ENCODE measurements around the gene TSPOAP1.

The TSPOAP1 gene

GRCh38 chr17:58330997-58331814, 2.6 kb upstream of the TSPOAP1 start:
- TF ChIP-seq CTCF (IDR thresholded peaks at IDR 0.05): no peak
- Histone ChIP-seq H3K4me1 (ENCODE audit: control insufficient read depth in 1 of 2, insufficient read depth in 1 of 2, low read depth in 1 of 2, low read length in 1 of 2) (peaks cover 81 to 84% of the 10 kb centered on the region in 2 experiments), H3K4me3 (ENCODE audit: low read depth in 1 of 2, low read length in 1 of 2) (peak overlapping the region; percentile 86 to 95), H3K27ac (peak overlapping the region; percentile 100), H3K36me3 (peaks cover 20% of the 10 kb centered on the region), H3K9me3 (no peaks in the 10 kb centered on the region), H3K27me3 (no peaks in the 10 kb centered on the region)

DNA sequence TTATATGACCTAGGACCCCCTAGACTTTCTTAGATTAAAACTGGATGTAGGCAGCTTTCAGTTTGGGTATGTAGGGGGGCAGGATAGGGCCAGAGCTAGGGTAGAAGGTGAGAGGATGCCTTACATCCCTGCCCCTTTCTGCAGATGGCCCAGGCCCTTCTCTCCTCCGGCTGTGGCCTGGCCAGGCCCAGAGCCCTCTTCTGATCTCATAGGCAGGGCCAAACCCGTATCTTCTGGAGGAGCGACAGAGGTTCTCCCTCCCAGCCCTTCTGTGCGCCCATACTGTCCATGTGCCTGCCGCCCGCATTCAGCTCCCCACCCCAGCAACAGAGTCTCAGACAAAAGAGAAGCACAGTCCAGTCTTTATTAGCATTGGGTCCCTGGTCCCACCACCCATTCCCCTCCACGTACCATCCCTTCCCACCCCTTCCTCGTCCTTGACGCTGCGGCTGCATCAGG, 2.0 kb upstream of the TSPOAP1 start:
- Histone ChIP-seq H3K4me1 (ENCODE audit: control insufficient read depth in 1 of 2, insufficient read depth in 1 of 2, low read depth in 1 of 2, low read length in 1 of 2) (peaks cover 81 to 84% of the 10 kb centered on the region in 2 experiments), H3K4me3 (ENCODE audit: low read depth in 1 of 2, low read length in 1 of 2) (peak overlapping the region; percentile 86 to 95), H3K27me3 (peaks cover 1% of the 10 kb centered on the region)

DNA sequence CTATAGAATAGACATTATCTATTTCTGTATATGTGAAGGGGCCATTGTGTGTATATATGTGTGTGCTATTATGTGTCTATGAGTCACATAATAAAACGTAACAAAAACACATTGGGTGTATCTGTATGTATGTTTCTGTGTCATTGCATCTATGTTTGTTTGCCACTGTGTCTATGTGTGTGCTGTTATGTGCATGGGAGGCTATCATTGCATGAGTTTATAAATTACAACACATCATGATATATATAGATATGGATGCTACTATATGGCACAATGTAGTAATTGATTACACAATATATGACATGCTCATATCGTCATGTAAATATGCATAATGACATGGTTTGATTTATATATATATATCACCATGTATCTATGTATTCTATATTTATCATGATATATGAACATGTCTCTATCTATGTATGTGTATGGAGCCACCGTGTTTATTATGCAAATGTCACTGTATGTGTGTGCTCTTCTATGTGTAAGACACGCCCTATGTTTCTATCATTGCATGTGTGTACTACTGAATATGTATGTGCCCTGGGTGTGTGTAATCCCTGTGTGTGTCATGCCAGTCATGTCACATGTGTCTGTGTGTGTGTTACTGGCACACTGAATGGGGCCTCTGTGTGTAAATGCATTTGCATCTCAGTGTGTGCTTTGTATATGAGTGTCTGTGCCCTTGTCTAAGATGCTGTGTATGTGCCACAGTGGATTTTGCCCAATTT, 1.4 kb upstream of the TSPOAP1 start:
- peaks cover 7% of the 10 kb centered on the region for H3K27me3 ChIP-seq
- no peaks in the 10 kb centered on the region for H3K9me3 ChIP-seq
- H3K27ac ChIP-seq: peak overlapping the region; percentile 100
- peaks cover 20% of the 10 kb centered on the region for H3K36me3 ChIP-seq
- TF ChIP-seq CTCF (IDR thresholded peaks at IDR 0.05): no peak
- peak overlapping the region; percentile 86 to 95 for H3K4me3 ChIP-seq (ENCODE audit: low read depth in 1 of 2, low read length in 1 of 2)
- H3K4me1 ChIP-seq (ENCODE audit: control insufficient read depth in 1 of 2, insufficient read depth in 1 of 2, low read depth in 1 of 2, low read length in 1 of 2): peaks cover 81 to 84% of the 10 kb centered on the region in 2 experiments

More for the DNA sequence above, 2.0 kb upstream of the TSPOAP1 start:
- Histone ChIP-seq H3K36me3 (peaks cover 20% of the 10 kb centered on the region), H3K9me3 (no peaks in the 10 kb centered on the region), H3K27ac (peak overlapping the region; percentile 100)
- TF ChIP-seq CTCF (IDR thresholded peaks at IDR 0.05): no peak

DNA sequence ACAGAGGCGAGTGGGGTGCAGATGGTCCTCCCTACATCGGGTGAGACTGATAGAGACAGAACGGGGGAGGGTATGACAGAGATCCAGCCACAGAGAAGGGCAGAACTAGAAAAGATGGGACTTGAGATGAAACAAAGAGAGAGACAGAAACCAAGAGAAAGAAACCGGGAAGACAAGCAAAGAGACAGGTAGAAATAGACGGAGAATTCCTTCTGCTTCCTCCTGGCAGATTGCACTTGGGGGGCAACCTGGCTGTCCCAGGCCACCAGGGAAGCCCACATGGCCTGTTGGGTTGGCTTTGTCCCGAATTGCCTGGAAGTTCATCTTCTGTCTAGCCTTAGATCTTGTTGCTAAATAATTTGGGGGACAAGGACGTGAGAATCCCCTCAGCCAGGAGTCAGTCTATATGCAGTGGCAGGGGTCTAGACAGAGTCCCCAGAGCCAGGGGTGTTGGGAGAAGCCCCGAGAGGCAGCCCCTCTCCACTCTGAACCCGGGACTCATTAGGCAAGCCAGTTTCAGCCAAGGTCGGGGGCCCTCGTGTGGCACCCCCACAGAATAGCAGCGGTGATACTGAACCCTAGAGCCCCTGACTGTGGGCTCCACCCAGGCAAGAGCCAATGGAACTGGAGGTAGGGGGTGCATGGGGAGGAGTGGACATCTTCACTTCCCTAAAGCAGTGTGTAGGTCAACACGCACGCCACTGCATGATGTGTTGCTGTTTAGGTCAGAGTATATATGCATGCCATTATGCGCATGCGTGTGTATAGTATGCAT, 627 bp upstream of the TSPOAP1 start:
- peak overlapping the region; percentile 100 for H3K27ac ChIP-seq
- TF ChIP-seq CTCF (IDR thresholded peaks at IDR 0.05): peak; percentile 87
- peaks cover 20% of the 10 kb centered on the region for H3K36me3 ChIP-seq
- H3K9me3 ChIP-seq: no peaks in the 10 kb centered on the region
- peaks cover 81 to 84% of the 10 kb centered on the region in 2 experiments for H3K4me1 ChIP-seq (ENCODE audit: control insufficient read depth in 1 of 2, insufficient read depth in 1 of 2, low read depth in 1 of 2, low read length in 1 of 2)
- peaks cover 15% of the 10 kb centered on the region for H3K27me3 ChIP-seq
- peak overlapping the region; percentile 86 to 95 for H3K4me3 ChIP-seq (ENCODE audit: low read depth in 1 of 2, low read length in 1 of 2)
